GM23248 (cell line): ENCODE measurements around the gene CENPM. TPM values are rescaled to one million over a fixed set of nuclear protein-coding genes. Genes with fewer than 3 reads are reported as not detected.
A peak's percentile ranks its signal among the peaks of the same experiment; 100 is the strongest.

ENCODE experiments used
- DNase-seq: peaks from one replicate; pipeline ENCODE4 v3.0.0-alpha.2; 2015
- H2AFZ ChIP-seq: fragments of 200-600 bp; sonication (generic); 2 replicates; pipeline ENCODE4 v1.6.1; 2016; ENCODE audit warnings: antibody characterized with exemption
- H3F3A ChIP-seq: fragments of 200-600 bp; sonication (generic); 2 replicates; pipeline ENCODE4 v1.6.1; 2016; ENCODE audit warnings: mild to moderate bottlenecking, antibody characterized with exemption, mixed run types; ENCODE audit not compliant: insufficient read depth
- H3K27ac ChIP-seq: fragments of 200-600 bp; sonication (generic); 2 replicates; pipeline ENCODE4 v1.5.1; 2016; ENCODE audit warnings: mild to moderate bottlenecking
- H3K27me3 ChIP-seq: fragments of 200-600 bp; sonication (generic); replicated peaks from 2 replicates; pipeline ENCODE4 v1.6.1; 2016; ENCODE audit warnings: mild to moderate bottlenecking; ENCODE audit not compliant: insufficient read depth
- H3K36me3 ChIP-seq: fragments of 200-600 bp; sonication (generic); 2 replicates; pipeline ENCODE4 v1.6.1; 2016; ENCODE audit warnings: low read depth, mild to moderate bottlenecking
- H3K4me1 ChIP-seq: fragments of 200-600 bp; sonication (generic); 2 replicates; pipeline ENCODE4 v1.6.1; 2016; ENCODE audit warnings: mild to moderate bottlenecking; ENCODE audit not compliant: insufficient read depth
- H3K4me2 ChIP-seq: fragments of 200-600 bp; sonication (generic); one replicate; pipeline ENCODE4 v1.6.1; 2016; ENCODE audit warnings: mild to moderate bottlenecking; ENCODE audit not compliant: unreplicated experiment
- H3K4me3 ChIP-seq: fragments of 200-600 bp; sonication (generic); 2 replicates; pipeline ENCODE4 v1.5.1; 2016; ENCODE audit warnings: mild to moderate bottlenecking
- H3K79me2 ChIP-seq: fragments of 200-600 bp; sonication (generic); 2 replicates; pipeline ENCODE4 v1.6.1; 2016; ENCODE audit warnings: mild to moderate bottlenecking; ENCODE audit not compliant: insufficient read depth
- H3K9ac ChIP-seq: fragments of 200-600 bp; sonication (generic); 2 replicates; pipeline ENCODE4 v1.6.1; 2016; ENCODE audit warnings: mild to moderate bottlenecking
- H3K9me2 ChIP-seq: fragments of 200-600 bp; sonication (generic); 2 replicates; pipeline ENCODE4 v1.6.1; 2016; ENCODE audit warnings: mixed run types, mild to moderate bottlenecking, moderate library complexity; ENCODE audit not compliant: insufficient read depth
- H3K9me3 ChIP-seq: fragments of 200-600 bp; sonication (generic); one replicate; pipeline ENCODE4 v1.6.1; 2017; ENCODE audit warnings: low read depth
- H4K20me1 ChIP-seq: fragments of 200-600 bp; sonication (generic); 2 replicates; pipeline ENCODE4 v1.6.0; 2016; ENCODE audit not compliant: insufficient read depth
- EZH2 ChIP-seq: fragments of 200-600 bp; sonication (generic); IDR thresholded peaks from 2 replicates; pipeline ENCODE4 v1.6.1; 2018; ENCODE audit warnings: antibody characterized with exemption, mild to moderate bottlenecking; ENCODE audit not compliant: insufficient read depth, poor library complexity, severe bottlenecking
- EZH2phosphoT487 ChIP-seq: fragments of 200-600 bp; sonication (generic); IDR thresholded peaks from 2 replicates; pipeline ENCODE4 v1.6.1; 2018; ENCODE audit warnings: antibody characterized with exemption, moderate library complexity, mild to moderate bottlenecking, low read depth; ENCODE audit not compliant: insufficient read depth
- WGBS, 2 experiments: methylation state at CpG; one replicate each; pipeline ENCODE4 v1.1.6; 2015 to 2017; ENCODE audit warnings: low lambda C conversion rate in 2 of 2, low coverage in 1 of 2; ENCODE audit errors: missing lambda C conversion rate in 2 of 2; 5-methylcytosine and 5-hydroxymethylcytosine counted together
- in situ Hi-C: fragments of 300-500 bp; cut with MboI; formaldehyde crosslinking; loops from 2 replicates; pipeline ENCODE4 v1.15.0; 2020
- microRNA counts: library from miRNA; unstranded; fragments of <30 nt; microRNA quantifications from one replicate; lab custom pipeline; 2016
- microRNA-seq: library from miRNA; unstranded; fragments of <30 nt; microRNA quantifications from one replicate; pipeline ENCODE4, GENCODE V29; 2016; ENCODE audit warnings: borderline number of aligned reads
- polyA plus RNA-seq: library from polyadenylated mRNA; unstranded; fragments of >200 nt; fragmentation: Nextera tagmentation; extraction: Ambion mirVana; gene quantifications from 2 replicates; pipeline ENCODE4 v1.2.1, GENCODE V29; 2016
- small RNA-seq: library from RNA; depleted of rRNA; stranded (forward); fragments of <200 nt; gene quantifications from one replicate; pipeline ENCODE3, GENCODE V24; 2014; ENCODE audit warnings: low read depth, low replicate concordance
- total RNA-seq: library from RNA; depleted of rRNA; stranded (reverse); fragments of >200 nt; shearing (Covaris generic); gene quantifications from 2 replicates; pipeline ENCODE4 v1.2.3, GENCODE V29; 2014; rRNA removed

CENPM gene
- total and polyA plus RNA-seq, 2 experiments from 2014 or later = 5.7 to 18.9 TPM

GRCh38 chr22:41893591-41894375, 53.2 kb downstream of the CENPM start:
- WGBS, 2 experiments = 89 to 91% methylated on average over 7 of the region's 7 CpGs

GRCh38 chr22:41892721-41893120, 54.2 kb downstream of the CENPM start:
- Histone ChIP-seq H2AFZ (no peak overlapping the region), H3K4me2 (no peak overlapping the region), H3K79me2 (no peaks in the 10 kb centered on the region), H3K36me3 (peaks cover 14% of the 10 kb centered on the region; the same call in 1 of the 2 replicates), H3K27me3 (no peaks in the 10 kb centered on the region), H3F3A (peaks cover 5% of the 10 kb centered on the region), H3K9me3 (no peaks in the 10 kb centered on the region), H3K4me1 (peaks cover 10% of the 10 kb centered on the region), H3K27ac (no peak overlapping the region), H4K20me1 (no peaks in the 10 kb centered on the region), H3K4me3 (no peak overlapping the region), H3K9ac (no peak overlapping the region), H3K9me2 (no peaks in the 10 kb centered on the region)
- TF ChIP-seq EZH2 (no peak), EZH2phosphoT487 (no peak)
- in situ Hi-C loops = no loop called here
- no peak for DNase-seq
- WGBS, 2 experiments = 98 to 100% methylated on average over 4 of the region's 4 CpGs

More at GRCh38 chr22:41893591-41894375, 53.2 kb downstream of the CENPM start:
- H3K36me3 ChIP-seq = peaks cover 6% of the 10 kb centered on the region; the same call in 1 of the 2 replicates
- no peaks in the 10 kb centered on the region for H4K20me1 ChIP-seq
- TF ChIP-seq EZH2 = no peak
- TF ChIP-seq EZH2phosphoT487 = no peak
- H3K4me2 ChIP-seq = no peak overlapping the region
- peaks cover under 1% of the 10 kb centered on the region for H3F3A ChIP-seq
- H3K79me2 ChIP-seq = no peaks in the 10 kb centered on the region
- H3K27me3 ChIP-seq = no peaks in the 10 kb centered on the region
- in situ Hi-C loops = no loop called here
- no peaks in the 10 kb centered on the region for H3K9me2 ChIP-seq
- no peak overlapping the region for H3K9ac ChIP-seq
- H3K4me3 ChIP-seq = no peak overlapping the region
- H3K27ac ChIP-seq = no peak overlapping the region
- H2AFZ ChIP-seq = no peak overlapping the region
- no peak for DNase-seq
- H3K9me3 ChIP-seq = no peaks in the 10 kb centered on the region
- peaks cover 4% of the 10 kb centered on the region for H3K4me1 ChIP-seq

GRCh38 chr22:41891407-41891806, 55.5 kb downstream of the CENPM start:
- H3K27ac ChIP-seq = no peak overlapping the region
- 91 to 95% methylated on average over 9 of the region's 9 CpGs for WGBS, 2 experiments
- no peak overlapping the region for H2AFZ ChIP-seq
- no peak overlapping the region for H3K4me2 ChIP-seq
- DNase-seq = no peak
- H3K9me3 ChIP-seq = no peaks in the 10 kb centered on the region
- peaks cover 10% of the 10 kb centered on the region for H3K4me1 ChIP-seq
- no peaks in the 10 kb centered on the region for H3K27me3 ChIP-seq
- no peaks in the 10 kb centered on the region for H4K20me1 ChIP-seq
- H3K36me3 ChIP-seq = peaks cover 18% of the 10 kb centered on the region; the same call in 1 of the 2 replicates
- no peaks in the 10 kb centered on the region for H3K9me2 ChIP-seq
- H3K4me3 ChIP-seq = no peak overlapping the region
- in situ Hi-C loops = no loop called here
- H3K9ac ChIP-seq = no peak overlapping the region
- H3F3A ChIP-seq = peaks cover 5% of the 10 kb centered on the region
- no peaks in the 10 kb centered on the region for H3K79me2 ChIP-seq
- TF ChIP-seq EZH2phosphoT487 (no peak), EZH2 (no peak)

MicroRNAs within 50 kb of the gene (microRNA counts, 767-probe panel; counts per million panel counts)
- microRNA hsa-miR-33a-5p (lab: Ali Mortazavi, UCI) = 447 counts per million, percentile 86 among the panel's probes with 10 or more counts

Small RNA genes within 50 kb of the gene (microRNA-seq; reads per million reads assigned to microRNA genes)
- 8.7 reads per million, percentile 14 among the genes with 10 or more reads in this experiment for gene MIR33A

Small RNA genes within 50 kb of the gene (small RNA-seq; reads per million reads assigned to genes)
- gene MIR33A = not detected

Other genes starting within 250 kb of the CENPM start
- gene MEI1, start 247.6 kb downstream of the CENPM start, total RNA-seq = 2.2 and 3.7 TPM in 2 replicates
- 5.5 and 5.9 TPM in 2 replicates for gene MEI1, start 247.6 kb downstream of the CENPM start, polyA plus RNA-seq
- 3.9 and 4.0 TPM in 2 replicates for gene CCDC134, start 146.5 kb downstream of the CENPM start, total RNA-seq
- gene CCDC134, start 146.5 kb downstream of the CENPM start, polyA plus RNA-seq = 4.4 and 5.3 TPM in 2 replicates
- 26.5 and 31.9 TPM in 2 replicates for gene SREBF2, start 114.0 kb downstream of the CENPM start, total RNA-seq
- gene SREBF2, start 114.0 kb downstream of the CENPM start, polyA plus RNA-seq = 23.6 and 25.0 TPM in 2 replicates
- gene SHISA8, start 32.1 kb downstream of the CENPM start, total RNA-seq = not detected in 2 replicates
- not detected in 2 replicates for gene SHISA8, start 32.1 kb downstream of the CENPM start, polyA plus RNA-seq
- gene TNFRSF13C, start 20.3 kb downstream of the CENPM start, total RNA-seq = 0.22 TPM in 1 of 2 replicates, not detected in the other
- gene TNFRSF13C, start 20.3 kb downstream of the CENPM start, polyA plus RNA-seq = 0.05 and 0.11 TPM in 2 replicates
- gene SEPTIN3, start 22.3 kb upstream of the CENPM start, total RNA-seq = not detected in 2 replicates
- gene SEPTIN3, start 22.3 kb upstream of the CENPM start, polyA plus RNA-seq = 0.06 TPM in 1 of 2 replicates, not detected in the other
- gene WBP2NL, start 51.6 kb upstream of the CENPM start, total RNA-seq = 0.43 TPM in 1 of 2 replicates, not detected in the other
- gene WBP2NL, start 51.6 kb upstream of the CENPM start, polyA plus RNA-seq = 0.14 and 0.48 TPM in 2 replicates
- 40.4 and 41.0 TPM in 2 replicates for gene NAGA, start 123.7 kb upstream of the CENPM start, total RNA-seq
- gene NAGA, start 123.7 kb upstream of the CENPM start, polyA plus RNA-seq = 25.9 and 26.4 TPM in 2 replicates
- gene PHETA2, start 127.1 kb upstream of the CENPM start, total RNA-seq = 36.7 and 38.6 TPM in 2 replicates
- gene PHETA2, start 127.1 kb upstream of the CENPM start, polyA plus RNA-seq = 29.9 and 33.4 TPM in 2 replicates
- gene SMDT1, start 132.5 kb upstream of the CENPM start, total RNA-seq = 3.5 and 4.7 TPM in 2 replicates
- gene SMDT1, start 132.5 kb upstream of the CENPM start, polyA plus RNA-seq = 73.6 and 77.0 TPM in 2 replicates
- gene NDUFA6, start 143.6 kb upstream of the CENPM start, total RNA-seq = 56.3 and 63.2 TPM in 2 replicates
- 180 TPM in 2 replicates for gene NDUFA6, start 143.6 kb upstream of the CENPM start, polyA plus RNA-seq
- 0.13 TPM in 1 of 2 replicates, not detected in the other for gene CYP2D6, start 183.7 kb upstream of the CENPM start, total RNA-seq
- gene CYP2D6, start 183.7 kb upstream of the CENPM start, polyA plus RNA-seq = 0.15 and 0.16 TPM in 2 replicates